ENCODE measurements around the gene FMN1.
A peak's percentile ranks its signal among the peaks of the same experiment; 100 is the strongest.

The FMN1 gene

GRCh38 chr15:33138000-33138399, 56.5 kb downstream of the FMN1 start:
- no peak for TF ChIP-seq CTCF (IDR thresholded peaks at IDR 0.05; ENCODE audit: low read depth, low read length)
- Histone ChIP-seq H3K9me3 (no peaks in the 10 kb centered on the region), H3K36me3 (no peaks in the 10 kb centered on the region), H3K27me3 (no peaks in the 10 kb centered on the region), H3K4me1 (peaks cover 23% of the 10 kb centered on the region), H3K4me3 (ENCODE audit: low read depth, low read length) (no peak overlapping the region)
- no peak for DNase-seq

- Histone ChIP-seq H3K4me3 (ENCODE audit: low read depth, low read length) (no peak overlapping the region), H3K4me1 (peaks cover 24% of the 10 kb centered on the region), H3K36me3 (no peaks in the 10 kb centered on the region), H3K27me3 (no peaks in the 10 kb centered on the region), H3K9me3 (no peaks in the 10 kb centered on the region)
- DNase-seq, result no peak
- no peak for TF ChIP-seq CTCF (IDR thresholded peaks at IDR 0.05; ENCODE audit: low read depth, low read length)
These were observed 57.4 kb downstream of the FMN1 start for GRCh38 chr15:33137101-33137500.

GRCh38 chr15:33136353-33136752, 58.2 kb downstream of the FMN1 start:
- H3K27me3 ChIP-seq, result no peaks in the 10 kb centered on the region
- no peaks in the 10 kb centered on the region for H3K9me3 ChIP-seq
- no peaks in the 10 kb centered on the region for H3K36me3 ChIP-seq
- H3K4me3 ChIP-seq (ENCODE audit: low read depth, low read length), result no peak overlapping the region
- DNase-seq, result no peak
- peaks cover 24% of the 10 kb centered on the region for H3K4me1 ChIP-seq
- TF ChIP-seq CTCF (IDR thresholded peaks at IDR 0.05; ENCODE audit: low read depth, low read length), result no peak

- Histone ChIP-seq H3K36me3 (no peaks in the 10 kb centered on the region), H3K4me3 (ENCODE audit: low read depth, low read length) (no peak overlapping the region), H3K27me3 (no peaks in the 10 kb centered on the region), H3K4me1 (peaks cover 20% of the 10 kb centered on the region), H3K9me3 (no peaks in the 10 kb centered on the region)
- TF ChIP-seq CTCF (IDR thresholded peaks at IDR 0.05; ENCODE audit: low read depth, low read length), result no peak
- DNase-seq, result no peak
These were observed 59.1 kb downstream of the FMN1 start for GRCh38 chr15:33135355-33135781.

- Histone ChIP-seq H3K9me3 (no peaks in the 10 kb centered on the region), H3K27me3 (no peaks in the 10 kb centered on the region), H3K36me3 (no peaks in the 10 kb centered on the region), H3K4me1 (peaks cover 12% of the 10 kb centered on the region), H3K4me3 (ENCODE audit: low read depth, low read length) (no peak overlapping the region)
- DNase-seq, result peak; percentile 47
- TF ChIP-seq CTCF (IDR thresholded peaks at IDR 0.05; ENCODE audit: low read depth, low read length), result peak; percentile 90
These were observed 61.7 kb downstream of the FMN1 start for GRCh38 chr15:33132722-33133345.

- Histone ChIP-seq H3K36me3 (no peaks in the 10 kb centered on the region), H3K4me3 (ENCODE audit: low read depth, low read length) (no peak overlapping the region), H3K9me3 (no peaks in the 10 kb centered on the region), H3K4me1 (peaks cover 13% of the 10 kb centered on the region), H3K27me3 (no peaks in the 10 kb centered on the region)
- no peak for DNase-seq
- TF ChIP-seq CTCF (IDR thresholded peaks at IDR 0.05; ENCODE audit: low read depth, low read length), result no peak
These were observed 62.3 kb downstream of the FMN1 start for GRCh38 chr15:33132233-33132580.
